T-helper 17 cell (primary cell): Measurements from ENCODE around the gene MBD3. TPM values are rescaled to one million over a fixed set of nuclear protein-coding genes. Genes with fewer than 3 reads are reported as not detected.
A peak's percentile ranks its signal among the peaks of the same experiment; 100 is the strongest.
"Not testable (repeated sequence)": the region's sequence is repeated elsewhere in the genome, so short reads cannot be mapped to it uniquely, and the experiment has no call there.

Experiments used
- ATAC-seq: fragments of 150-1000 bp; cut with Tn5 transposase; 2 replicates; pipeline ENCODE4 v1.10.0; 2021; ENCODE audit warnings: mild to moderate bottlenecking, moderate library complexity
- DNase-seq, 3 donors: peaks; one replicate each; pipeline versions ENCODE4 v3.0.0 to v3.0.0-alpha.2; 2020 to 2021
- H3K9me3 ChIP-seq: one replicate; pipeline ENCODE4 v1.7.0; 2013; ENCODE audit warnings: low read length, mild to moderate bottlenecking; ENCODE audit not compliant: control insufficient read depth, poor library complexity, severe bottlenecking
- H3K27ac Mint-ChIP-seq: one replicate; pipeline ENCODE4 v1.8.0; 2022; ENCODE audit warnings: mild to moderate bottlenecking, moderate library complexity, mixed read lengths
- H3K27me3 Mint-ChIP-seq: one replicate; pipeline ENCODE4 v1.8.0; 2022; ENCODE audit warnings: mixed read lengths
- H3K36me3 Mint-ChIP-seq: one replicate; pipeline ENCODE4 v1.8.0; 2022; ENCODE audit warnings: low read depth, mixed read lengths
- H3K4me1 Mint-ChIP-seq: one replicate; pipeline ENCODE4 v1.8.0; 2022; ENCODE audit warnings: mild to moderate bottlenecking, mixed read lengths
- H3K4me3 Mint-ChIP-seq: one replicate; pipeline ENCODE4 v1.8.0; 2022; ENCODE audit warnings: mild to moderate bottlenecking, moderate library complexity, mixed read lengths
- total RNA-seq, 4 donors: library from RNA in 2 of 4; stranded (reverse) in 2 of 4; gene quantifications; one replicate each; pipeline ENCODE4 v1.2.3 and lab custom pipeline; 2022 to 2026

Gene MBD3
- total RNA-seq: 10 to 100 TPM; 37.9 to 40.6 TPM
- total RNA-seq (lab: John Stamatoyannopoulos, UW): 24.5 to 46.9 reads per million in 2 donors

GRCh38 chr19:1592755-1593500 is at the start of gene MBD3:
Gene MBD3, minus strand, starts transcription at chr19:1592865. Its CDS starts 234 bp downstream, at chr19:1592631.
- H3K4me3 Mint-ChIP-seq: peak within 1 kb of the TSS; percentile 91
- ATAC-seq (peak; percentile 85), DNase-seq (peak; percentile 82 to 89 (median 87))
- no peaks in the 10 kb centered on the region for H3K36me3 Mint-ChIP-seq
- peaks cover 17% of the 10 kb centered on the region for H3K4me1 Mint-ChIP-seq
- H3K9me3 ChIP-seq: no peaks in the 10 kb centered on the region
- peak within 1 kb of the TSS; percentile 90 for H3K27ac Mint-ChIP-seq
- H3K27me3 Mint-ChIP-seq: no peaks in the 10 kb centered on the region

- not testable (repeated sequence) for H3K27ac Mint-ChIP-seq, H3K27me3 Mint-ChIP-seq, ATAC-seq, H3K36me3 Mint-ChIP-seq, H3K4me3 Mint-ChIP-seq, H3K4me1 Mint-ChIP-seq, H3K9me3 ChIP-seq, DNase-seq
Measured at GRCh38 chr19:1640893-1641448, 48.3 kb upstream of the MBD3 start.

- no peaks in the 10 kb centered on the region for H3K9me3 ChIP-seq
- H3K27me3 Mint-ChIP-seq: no peaks in the 10 kb centered on the region
- no peak for DNase-seq
- ATAC-seq: no peak
- H3K36me3 Mint-ChIP-seq: peaks cover 3% of the 10 kb centered on the region
- peaks cover 2% of the 10 kb centered on the region for H3K4me1 Mint-ChIP-seq
- H3K27ac Mint-ChIP-seq: peak overlapping the region; percentile 51
- H3K4me3 Mint-ChIP-seq: no peak overlapping the region
Measured at GRCh38 chr19:1636325-1637236, 43.9 kb upstream of the MBD3 start.

GRCh38 chr19:1634938-1635243 is 42.2 kb upstream of the MBD3 start:
- no peak overlapping the region for H3K27ac Mint-ChIP-seq
- peaks cover 3% of the 10 kb centered on the region for H3K36me3 Mint-ChIP-seq
- DNase-seq: no peak
- H3K27me3 Mint-ChIP-seq: no peaks in the 10 kb centered on the region
- H3K4me3 Mint-ChIP-seq: no peak overlapping the region
- H3K4me1 Mint-ChIP-seq: peaks cover 2% of the 10 kb centered on the region
- ATAC-seq: no peak
- no peaks in the 10 kb centered on the region for H3K9me3 ChIP-seq

GRCh38 chr19:1634242-1634937 is 41.7 kb upstream of the MBD3 start:
- Mint-ChIP-seq H3K4me3 (no peak overlapping the region), H3K4me1 (no peaks in the 10 kb centered on the region)
- no peak for ATAC-seq

GRCh38 chr19:1633269-1633826 is 40.7 kb upstream of the MBD3 start:
- Mint-ChIP-seq H3K4me3 (no peak overlapping the region), H3K4me1 (no peaks in the 10 kb centered on the region), H3K36me3 (no peaks in the 10 kb centered on the region), H3K27me3 (no peaks in the 10 kb centered on the region), H3K27ac (no peak overlapping the region)
- H3K9me3 ChIP-seq: no peaks in the 10 kb centered on the region
- no peak for DNase-seq
- no peak for ATAC-seq

More at GRCh38 chr19:1634242-1634937, 41.7 kb upstream of the MBD3 start:
- Mint-ChIP-seq H3K36me3 (peaks cover 3% of the 10 kb centered on the region), H3K27me3 (no peaks in the 10 kb centered on the region), H3K27ac (no peak overlapping the region)
- DNase-seq: no peak
- H3K9me3 ChIP-seq: no peaks in the 10 kb centered on the region

GRCh38 chr19:1632462-1633268 is 40.0 kb upstream of the MBD3 start:
- H3K36me3 Mint-ChIP-seq: no peaks in the 10 kb centered on the region
- H3K27ac Mint-ChIP-seq: no peak overlapping the region
- no peak for ATAC-seq
- no peak for DNase-seq
- H3K9me3 ChIP-seq: no peaks in the 10 kb centered on the region
- no peaks in the 10 kb centered on the region for H3K4me1 Mint-ChIP-seq
- no peaks in the 10 kb centered on the region for H3K27me3 Mint-ChIP-seq
- H3K4me3 Mint-ChIP-seq: no peak overlapping the region

- Mint-ChIP-seq H3K27ac (no peak overlapping the region), H3K36me3 (no peaks in the 10 kb centered on the region), H3K4me3 (no peak overlapping the region), H3K27me3 (no peaks in the 10 kb centered on the region), H3K4me1 (no peaks in the 10 kb centered on the region)
- no peaks in the 10 kb centered on the region for H3K9me3 ChIP-seq
- DNase-seq (no peak), ATAC-seq (no peak)
Measured at GRCh38 chr19:1631557-1632100, 39.0 kb upstream of the MBD3 start.

GRCh38 chr19:1630811-1631210 is 38.1 kb upstream of the MBD3 start:
- Mint-ChIP-seq H3K27ac (no peak overlapping the region), H3K36me3 (no peaks in the 10 kb centered on the region), H3K27me3 (no peaks in the 10 kb centered on the region), H3K4me1 (no peaks in the 10 kb centered on the region), H3K4me3 (no peak overlapping the region)
- H3K9me3 ChIP-seq: no peaks in the 10 kb centered on the region
- DNase-seq (no peak), ATAC-seq (no peak)

- Mint-ChIP-seq H3K4me3 (no peak overlapping the region), H3K27me3 (no peaks in the 10 kb centered on the region), H3K4me1 (no peaks in the 10 kb centered on the region), H3K36me3 (no peaks in the 10 kb centered on the region), H3K27ac (peak overlapping the region; percentile 24)
- DNase-seq (no peak), ATAC-seq (no peak)
- no peaks in the 10 kb centered on the region for H3K9me3 ChIP-seq
Measured at GRCh38 chr19:1630012-1630411, 37.3 kb upstream of the MBD3 start.

GRCh38 chr19:1629256-1629808 is 36.7 kb upstream of the MBD3 start:
- Mint-ChIP-seq H3K4me3 (no peak overlapping the region), H3K4me1 (no peaks in the 10 kb centered on the region), H3K27me3 (no peaks in the 10 kb centered on the region), H3K36me3 (no peaks in the 10 kb centered on the region), H3K27ac (peak overlapping the region; percentile 24)
- ATAC-seq: no peak
- H3K9me3 ChIP-seq: no peaks in the 10 kb centered on the region
- DNase-seq: no peak

GRCh38 chr19:1627194-1627593 is 34.5 kb upstream of the MBD3 start:
- no peak for ATAC-seq
- H3K27ac Mint-ChIP-seq: no peak overlapping the region
- H3K27me3 Mint-ChIP-seq: no peaks in the 10 kb centered on the region
- H3K36me3 Mint-ChIP-seq: no peaks in the 10 kb centered on the region
- no peaks in the 10 kb centered on the region for H3K4me1 Mint-ChIP-seq
- H3K9me3 ChIP-seq: no peaks in the 10 kb centered on the region
- no peak overlapping the region for H3K4me3 Mint-ChIP-seq
- no peak for DNase-seq
